GM19455 (cell line): ENCODE data around the gene NXPH1.

Experiments used
- ATAC-seq: cut with Tn5 transposase; IDR thresholded peaks from one replicate; pipeline ENCODE4 v1.9.1; 2021; ENCODE audit not compliant: unreplicated experiment

The NXPH1 gene

DNA sequence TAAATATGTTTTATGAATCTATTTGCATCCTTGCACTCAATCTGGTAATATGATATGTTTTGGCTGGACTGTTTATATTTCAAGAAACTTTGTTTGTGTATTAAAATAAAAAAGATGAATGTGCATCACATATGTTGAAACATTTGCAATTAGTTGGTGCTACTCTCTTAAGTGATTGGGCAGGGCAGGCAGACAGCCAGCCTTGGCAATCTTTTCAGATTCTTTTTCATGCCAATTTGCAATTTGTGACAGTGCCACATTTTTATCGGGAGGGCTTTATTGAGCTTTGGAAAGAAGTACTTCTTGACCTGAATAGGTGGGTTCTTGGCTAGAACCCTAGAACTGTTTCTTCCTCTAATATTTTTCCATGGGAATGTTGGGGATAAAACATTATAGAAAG is 152.2 kb downstream of the NXPH1 start:
- no peak for ATAC-seq

DNA sequence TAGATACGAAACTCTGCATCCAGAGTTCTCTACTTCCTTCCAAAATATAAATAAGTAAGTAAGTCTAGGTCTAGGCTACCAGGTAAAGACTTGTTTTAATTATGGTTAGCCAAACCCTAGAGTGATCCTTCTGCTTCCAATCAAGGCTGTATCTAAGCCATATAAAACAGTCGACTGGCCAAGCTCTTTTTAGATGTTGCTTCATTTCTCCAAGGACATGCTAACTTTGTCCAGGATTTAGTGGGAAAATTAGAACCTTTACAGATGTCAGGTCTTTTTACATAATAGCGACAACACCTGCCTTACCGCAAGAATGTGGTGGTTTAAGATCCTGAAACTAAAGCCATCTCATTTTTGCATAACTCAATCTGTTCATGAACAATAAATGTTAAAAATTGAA is 156.8 kb downstream of the NXPH1 start:
- no peak for ATAC-seq

- no peak for ATAC-seq
These were observed 157.4 kb downstream of the NXPH1 start for GRCh38 chr7:8590791-8591190.

GRCh38 chr7:8591289-8591688 is 157.9 kb downstream of the NXPH1 start:
- ATAC-seq, result no peak

GRCh38 chr7:8592167-8592566 is 158.8 kb downstream of the NXPH1 start:
- no peak for ATAC-seq

- ATAC-seq, result no peak
These were observed 160.7 kb downstream of the NXPH1 start for GRCh38 chr7:8594115-8594514.

GRCh38 chr7:8597565-8597964 is 164.2 kb downstream of the NXPH1 start:
- no peak for ATAC-seq

DNA sequence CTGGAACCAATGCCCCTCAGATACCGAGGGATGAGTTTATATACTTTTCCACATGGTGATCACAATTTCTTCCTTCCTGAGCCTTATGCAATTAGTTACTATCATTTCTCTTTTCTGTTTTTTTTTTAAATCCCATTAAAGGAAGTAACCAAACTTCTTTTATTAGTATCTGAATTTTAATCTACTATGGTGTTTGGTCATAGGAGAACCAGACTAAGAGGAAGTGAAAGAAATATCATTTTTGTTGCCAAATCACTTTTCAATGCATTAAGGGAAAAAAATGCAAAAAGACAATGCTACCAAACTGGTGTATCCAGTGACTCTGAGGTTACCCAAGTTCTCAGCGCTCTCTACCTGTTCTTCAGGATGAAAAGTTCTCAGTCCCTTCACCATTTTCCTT is 167.7 kb downstream of the NXPH1 start:
- ATAC-seq, result no peak

DNA sequence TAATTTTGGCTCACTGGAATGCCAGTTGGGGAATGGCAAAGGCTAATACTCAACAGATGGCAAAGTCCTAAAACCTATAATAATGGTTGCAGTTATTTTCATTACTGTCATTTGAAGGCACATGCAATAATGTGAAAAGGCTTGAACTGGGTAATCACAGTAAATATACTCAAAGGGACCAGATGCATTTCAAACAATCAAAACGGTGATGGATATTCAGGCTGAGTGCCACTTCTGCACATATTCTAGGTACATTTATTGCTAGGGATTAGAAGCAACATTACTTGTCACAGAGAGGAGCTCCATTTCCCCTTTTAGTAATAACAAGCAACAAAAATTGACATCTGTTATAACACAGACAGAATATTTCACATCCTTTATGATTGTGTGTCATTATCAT is 171.8 kb downstream of the NXPH1 start:
- no peak for ATAC-seq

DNA sequence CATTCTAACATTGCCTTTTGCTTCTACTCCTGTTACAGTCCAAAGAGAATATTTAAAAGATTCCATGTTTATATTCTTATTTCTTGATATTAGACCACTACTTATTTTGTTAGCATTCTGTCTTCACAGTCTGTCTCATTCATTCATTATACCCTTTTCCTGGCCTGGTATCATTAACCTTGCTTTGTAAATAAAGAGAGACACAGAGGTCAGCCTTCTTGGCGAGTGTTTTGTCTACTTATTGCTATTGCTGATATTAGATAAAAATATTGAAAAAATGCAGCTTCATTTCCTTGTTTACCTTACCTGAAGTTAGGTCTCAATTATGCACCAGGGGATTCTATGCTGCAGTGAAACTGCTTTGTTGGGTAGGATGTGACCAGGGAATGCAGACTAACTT is 179.2 kb downstream of the NXPH1 start:
- no peak for ATAC-seq

DNA sequence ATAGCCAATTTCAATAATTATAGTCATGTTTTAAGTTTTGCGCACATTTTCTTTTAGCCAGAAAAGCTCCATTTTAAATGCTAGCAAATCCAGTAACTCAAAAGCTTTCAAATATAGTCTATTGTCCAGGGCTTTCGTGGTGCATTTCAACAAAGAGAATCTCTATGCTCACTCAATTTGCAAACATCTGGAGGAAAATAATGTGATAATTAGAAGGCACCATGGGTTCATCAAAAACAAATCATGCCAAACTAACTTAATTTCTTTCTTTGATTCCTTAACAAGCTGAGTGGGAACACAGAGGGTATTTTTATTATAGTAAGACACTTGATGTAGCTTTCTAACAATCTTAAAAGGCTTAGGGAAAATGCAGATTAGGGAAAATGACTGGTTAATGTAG is 179.8 kb downstream of the NXPH1 start:
- no peak for ATAC-seq

DNA sequence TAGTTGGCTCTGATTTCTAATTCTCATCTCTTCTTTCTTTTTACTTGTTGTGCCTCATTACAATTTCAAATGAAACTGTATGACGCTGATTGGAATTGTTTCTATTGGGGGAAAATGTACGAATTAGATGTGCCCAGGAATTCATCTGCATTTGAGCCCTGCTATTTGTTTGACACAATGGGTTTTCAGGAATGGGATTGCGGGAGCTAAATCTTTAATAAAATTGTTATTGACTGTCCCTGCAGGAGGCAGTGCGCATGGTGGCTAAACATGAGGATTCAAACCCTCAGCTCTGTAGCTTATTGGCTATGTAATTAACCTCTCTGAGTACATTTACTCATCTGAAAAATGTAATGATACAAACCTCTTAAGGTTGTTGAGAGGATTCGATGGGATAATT is 181.6 kb downstream of the NXPH1 start:
- ATAC-seq, result no peak

DNA sequence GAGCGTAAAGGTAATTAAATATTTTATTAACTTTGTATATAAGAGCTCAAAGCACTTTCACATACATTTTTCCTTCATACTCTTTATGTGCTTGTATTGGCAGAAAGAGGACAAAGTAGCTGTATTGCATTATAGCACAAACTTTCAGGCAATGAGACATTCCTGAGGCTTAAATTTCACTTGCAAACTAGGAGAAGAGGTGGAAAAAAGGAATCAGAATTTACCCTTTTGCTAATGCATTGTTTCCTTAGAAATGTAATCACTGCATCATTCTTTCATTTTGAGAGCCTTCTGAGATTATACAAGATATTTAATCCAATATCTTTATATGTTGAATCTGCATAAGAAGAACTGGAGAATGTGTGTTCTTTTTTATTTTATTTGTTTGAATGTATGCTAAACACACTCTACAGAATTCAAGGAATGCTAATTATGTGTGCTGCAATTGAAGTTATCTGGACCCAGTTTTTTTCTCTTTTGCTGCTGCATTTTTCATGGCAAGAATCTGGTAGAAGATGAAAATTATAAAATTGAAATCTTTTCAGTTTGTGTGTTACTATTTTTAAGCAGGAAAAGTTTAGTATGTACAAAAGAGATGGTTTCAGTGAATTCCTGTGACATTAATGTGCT is 185.1 kb downstream of the NXPH1 start:
- no peak for ATAC-seq

DNA sequence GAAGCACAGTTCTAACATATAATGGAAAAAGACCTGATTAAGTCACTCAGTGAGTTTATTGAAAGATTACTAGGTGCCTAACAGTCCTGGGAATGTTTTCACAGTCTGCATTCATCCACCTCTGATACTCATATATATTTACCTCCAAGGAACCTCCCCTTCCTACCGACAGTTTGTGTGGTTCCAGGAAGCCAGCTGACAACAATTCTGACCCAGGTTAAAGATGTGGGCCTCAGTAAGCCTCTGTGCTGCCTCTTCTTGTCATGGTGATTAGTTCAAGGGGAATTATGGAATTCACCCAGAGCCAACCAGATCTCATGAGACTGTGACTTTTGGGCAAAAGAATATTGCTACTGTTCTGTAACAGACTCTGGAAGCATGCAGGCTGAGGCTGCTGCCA is 186.8 kb downstream of the NXPH1 start:
- no peak for ATAC-seq

DNA sequence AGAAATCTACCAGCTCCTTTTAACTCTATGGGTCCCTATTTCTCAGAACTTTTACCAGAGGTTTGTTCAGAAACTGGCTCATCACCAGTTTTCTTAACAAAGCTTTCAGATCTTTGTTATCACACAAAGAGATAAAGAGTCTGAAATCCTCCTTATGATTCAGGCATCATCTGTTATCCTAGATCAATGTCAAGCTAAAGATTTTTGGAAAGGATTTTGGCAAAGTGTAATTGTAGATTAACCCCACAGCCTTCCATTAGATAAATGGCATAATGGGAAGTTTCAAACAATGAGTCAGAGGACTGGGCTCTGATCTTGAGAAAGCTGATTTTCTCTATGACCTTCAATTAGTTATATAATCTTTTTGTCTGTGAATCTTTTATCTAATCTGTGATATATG is 192.2 kb downstream of the NXPH1 start:
- no peak for ATAC-seq

- no peak for ATAC-seq
These were observed 193.9 kb downstream of the NXPH1 start for GRCh38 chr7:8627325-8627724.

GRCh38 chr7:8628656-8629055 is 195.2 kb downstream of the NXPH1 start:
- no peak for ATAC-seq

DNA sequence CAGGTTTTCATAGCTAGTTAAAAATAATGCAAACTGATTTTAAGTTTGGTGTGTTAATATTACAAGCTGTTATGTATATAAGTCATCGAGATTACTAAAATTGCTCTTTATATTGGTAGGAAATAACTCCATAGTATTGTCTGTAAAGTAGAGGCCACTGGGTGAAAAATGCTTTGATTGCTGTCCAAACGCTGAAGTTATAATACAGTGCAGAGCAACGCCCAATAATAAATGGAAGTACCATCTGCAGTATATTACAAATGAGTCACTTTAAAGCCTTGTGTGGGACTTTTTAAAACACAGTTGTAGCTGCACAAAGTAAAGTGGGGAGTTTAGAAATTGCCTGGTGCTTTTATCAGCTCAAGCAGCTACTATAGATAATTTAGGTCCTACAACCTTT is 196.1 kb downstream of the NXPH1 start:
- no peak for ATAC-seq

GRCh38 chr7:8637322-8637721 is 203.9 kb downstream of the NXPH1 start:
- no peak for ATAC-seq

DNA sequence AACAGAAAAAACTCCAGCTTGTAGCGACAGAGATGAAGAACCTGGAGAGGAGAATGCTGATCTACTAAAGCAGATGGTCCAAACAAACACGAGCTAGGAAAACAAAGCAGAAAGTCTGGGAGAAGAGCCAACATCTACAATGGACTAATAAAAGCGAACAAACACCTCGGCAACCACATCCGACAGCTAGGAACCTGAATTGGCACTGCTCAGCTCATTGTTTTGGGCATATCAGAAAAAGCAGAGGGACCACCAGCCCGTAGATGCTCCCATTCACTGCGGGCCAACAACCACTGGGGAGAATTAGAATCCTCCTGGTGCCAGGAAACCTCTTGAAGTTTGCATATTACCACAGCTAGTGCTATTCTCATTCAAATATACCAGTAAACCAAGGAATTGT is 204.7 kb downstream of the NXPH1 start:
- no peak for ATAC-seq

GRCh38 chr7:8639668-8640067 is 206.3 kb downstream of the NXPH1 start:
- no peak for ATAC-seq

DNA sequence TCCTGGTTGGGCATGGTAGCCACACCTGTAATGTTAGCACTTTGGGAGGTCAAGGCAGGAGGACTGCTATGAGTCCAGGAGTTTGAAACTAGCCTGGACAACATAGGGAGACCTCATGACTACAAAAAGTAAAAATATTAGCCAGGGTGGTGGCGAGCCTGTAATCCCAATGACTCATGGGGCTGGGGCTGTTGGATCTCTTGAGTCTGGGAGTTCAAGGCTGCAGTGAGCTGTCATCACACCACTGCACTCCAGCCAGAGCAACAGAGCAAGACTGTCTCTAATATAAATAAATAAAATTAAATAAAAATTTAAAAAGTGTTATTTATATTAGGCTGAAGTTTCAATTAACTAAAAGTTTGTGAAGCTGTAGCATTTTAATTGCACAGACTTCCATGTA is 207.3 kb downstream of the NXPH1 start:
- ATAC-seq, result no peak

GRCh38 chr7:8668627-8669500 is 235.5 kb downstream of the NXPH1 start:
- ATAC-seq, result no peak
